Liver (tissue), 9 donors: ENCODE results near the gene CELF1. TPM values are rescaled to one million over a fixed set of nuclear protein-coding genes. Genes with fewer than 3 reads are reported as not detected.
A peak's percentile ranks its signal among the peaks of the same experiment; 100 is the strongest.

Experiments used
- DNase-seq: peaks from one replicate; pipeline ENCODE4 v3.0.0-alpha.2; 2017; ENCODE audit warnings: low spot score
- H3K27ac ChIP-seq, 2 donors: one replicate each; pipeline ENCODE4 v1.7.0; 2013; ENCODE audit warnings: inconsistent platforms in 2 of 2, low read length in 2 of 2, control low read depth in 1 of 2, low read depth in 1 of 2, mild to moderate bottlenecking in 1 of 2
- H3K27me3 ChIP-seq, 4 donors: one replicate each; pipeline versions ENCODE4 v1.6.1 to v1.7.0; 2013; ENCODE audit warnings: low read length in 3 of 4, inconsistent platforms in 1 of 4, mild to moderate bottlenecking in 1 of 4, moderate library complexity in 1 of 4; ENCODE audit not compliant: control insufficient read depth in 4 of 4, insufficient read depth in 4 of 4
- H3K36me3 ChIP-seq, 4 donors: one replicate each; pipeline versions ENCODE4 v1.6.1 to v1.7.0; 2013; ENCODE audit warnings: low read length in 3 of 4, mild to moderate bottlenecking in 3 of 4, low read depth in 1 of 4, moderate library complexity in 1 of 4; ENCODE audit not compliant: control insufficient read depth in 4 of 4, insufficient read depth in 3 of 4
- H3K4me1 ChIP-seq, 4 donors: one replicate each; pipeline versions ENCODE4 v1.6.1 to v1.7.0; 2013; ENCODE audit warnings: low read length in 3 of 4, mild to moderate bottlenecking in 3 of 4, moderate library complexity in 1 of 4; ENCODE audit not compliant: control insufficient read depth in 4 of 4, insufficient read depth in 4 of 4
- H3K4me3 ChIP-seq, 3 donors: one replicate each; pipeline versions ENCODE4 v1.6.1 to v1.7.0; 2013; ENCODE audit warnings: low read length in 3 of 3, control low read depth in 1 of 3, low read depth in 1 of 3, mild to moderate bottlenecking in 1 of 3
- H3K9ac ChIP-seq, 2 donors: one replicate each; pipeline ENCODE4 v1.7.0; 2013; ENCODE audit warnings: low read length in 2 of 2, mild to moderate bottlenecking in 2 of 2, moderate library complexity in 2 of 2, control low read depth in 1 of 2, low read depth in 1 of 2
- H3K9me3 ChIP-seq, 4 donors: one replicate each; pipeline versions ENCODE4 v1.6.1 to v1.7.0; 2013; ENCODE audit warnings: low read length in 3 of 4; ENCODE audit not compliant: control insufficient read depth in 4 of 4
- EGR1 ChIP-seq, 2 donors: IDR thresholded peaks; 2 replicates each; pipeline ENCODE4 v1.6.1; 2016 to 2018; ENCODE audit warnings: antibody characterized with exemption in 2 of 2, low read depth in 2 of 2
- FOXA1 ChIP-seq: IDR thresholded peaks from 2 replicates; pipeline ENCODE4 v1.6.1; 2016; ENCODE audit warnings: antibody characterized with exemption
- FOXA2 ChIP-seq: IDR thresholded peaks from 2 replicates; pipeline ENCODE4 v1.6.1; 2016; ENCODE audit warnings: antibody characterized with exemption
- GABPA ChIP-seq, 2 donors: IDR thresholded peaks in 1 of 2; conservative IDR thresholded peaks in 1 of 2; 2 replicates each; pipeline ENCODE4 v1.6.1; 2016; ENCODE audit warnings: antibody characterized with exemption in 2 of 2, mild to moderate bottlenecking in 1 of 2, moderate library complexity in 1 of 2
- HNF4A ChIP-seq, 2 donors: conservative IDR thresholded peaks; 2 replicates each; pipeline ENCODE4 v1.6.1; 2016; ENCODE audit warnings: antibody characterized with exemption in 2 of 2, mild to moderate bottlenecking in 2 of 2
- HNF4G ChIP-seq: IDR thresholded peaks from 2 replicates; pipeline ENCODE4 v1.6.1; 2016; ENCODE audit warnings: antibody characterized with exemption
- RAD21 ChIP-seq, 2 donors: IDR thresholded peaks; 2 replicates each; pipeline ENCODE4 v1.6.1; 2016; ENCODE audit warnings: antibody characterized with exemption in 2 of 2, mild to moderate bottlenecking in 2 of 2
- RXRA ChIP-seq, 2 donors: IDR thresholded peaks; 2 replicates each; pipeline ENCODE4 v1.6.1; 2017 to 2018; ENCODE audit warnings: antibody characterized with exemption in 2 of 2, mild to moderate bottlenecking in 1 of 2
- SP1 ChIP-seq: IDR thresholded peaks from 2 replicates; pipeline ENCODE4 v1.6.1; 2018; ENCODE audit warnings: antibody characterized with exemption, mild to moderate bottlenecking
- TAF1 ChIP-seq: conservative IDR thresholded peaks from 2 replicates; pipeline ENCODE4 v1.6.1; 2016; ENCODE audit warnings: antibody characterized with exemption, mild to moderate bottlenecking
- YY1 ChIP-seq: IDR thresholded peaks from 2 replicates; pipeline ENCODE4 v1.6.1; 2016; ENCODE audit warnings: antibody characterized with exemption, mild to moderate bottlenecking
- WGBS: extraction: QIAGEN DNeasy Blood & Tissue Kit; methylation state at CpG from one replicate; pipeline ENCODE4 v1.1.7; 2013; 5-methylcytosine and 5-hydroxymethylcytosine counted together
- polyA plus RNA-seq, 2 donors: library from polyadenylated mRNA; stranded (reverse) in 1 of 2; unstranded in 1 of 2; fragments of 200-250 nt in 1 of 2; fragments of >200 nt in 1 of 2; fragmentation: Nextera tagmentation in 1 of 2; extraction: Ambion mirVana in 1 of 2; gene quantifications; one replicate each; pipeline versions ENCODE4 v1.2.1 to v1.2.3, GENCODE V29; 2013 to 2015
- total RNA-seq, 2 donors: library from RNA; depleted of rRNA; stranded (reverse); fragments of >200 nt; gene quantifications; one replicate each; pipeline ENCODE4 v1.2.3, GENCODE V29; 2014
- TF ChIP-seq, protein P1 (sequence below): IDR thresholded peaks from 2 replicates; pipeline ENCODE4 v1.6.1; 2016; ENCODE audit warnings: antibody characterized with exemption, mild to moderate bottlenecking
- TF ChIP-seq, protein P2 (sequence below): IDR thresholded peaks from 2 replicates; pipeline ENCODE4 v1.6.1; 2016; ENCODE audit warnings: antibody characterized with exemption
- TF ChIP-seq, protein P3 (sequence below): IDR thresholded peaks from 2 replicates; pipeline ENCODE4 v1.6.1; 2016; ENCODE audit warnings: antibody characterized with exemption
- TF ChIP-seq, protein P4 (sequence below): fragments of 150-350 bp; IDR thresholded peaks from 2 replicates; pipeline ENCODE4 v1.5.1; 2017; ENCODE audit warnings: improper control_type of control experiment, low read depth, low read length; ENCODE audit not compliant: missing input control
- donor health status: healthy.
- donor health status: healthy.
- donor health status: healthy.
- donor health status: healthy.
- donor health status: healthy.

The CELF1 gene
- total and polyA plus RNA-seq, 4 donors, result 23.5 to 139 (median 60.3) TPM

DNA sequence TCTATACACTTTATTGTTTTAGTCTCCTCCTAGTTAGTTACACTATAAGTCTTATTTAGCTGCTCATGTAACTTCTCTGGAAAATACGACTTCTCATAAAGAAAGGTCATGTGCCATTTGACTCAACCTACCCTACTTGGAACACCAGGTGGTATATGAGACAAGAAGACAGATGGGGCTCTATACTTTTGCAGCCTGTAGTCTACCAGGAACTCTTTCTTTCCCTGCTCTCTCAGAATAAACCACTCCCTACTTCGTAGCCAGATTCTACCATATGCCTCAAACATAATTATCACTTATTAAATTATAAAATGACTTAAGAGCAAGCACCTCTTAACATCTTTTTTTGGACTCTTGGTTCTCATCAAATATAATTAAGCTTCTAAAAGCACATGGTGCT, 65.5 kb downstream of the CELF1 start:
- TF ChIP-seq, protein P1, sequence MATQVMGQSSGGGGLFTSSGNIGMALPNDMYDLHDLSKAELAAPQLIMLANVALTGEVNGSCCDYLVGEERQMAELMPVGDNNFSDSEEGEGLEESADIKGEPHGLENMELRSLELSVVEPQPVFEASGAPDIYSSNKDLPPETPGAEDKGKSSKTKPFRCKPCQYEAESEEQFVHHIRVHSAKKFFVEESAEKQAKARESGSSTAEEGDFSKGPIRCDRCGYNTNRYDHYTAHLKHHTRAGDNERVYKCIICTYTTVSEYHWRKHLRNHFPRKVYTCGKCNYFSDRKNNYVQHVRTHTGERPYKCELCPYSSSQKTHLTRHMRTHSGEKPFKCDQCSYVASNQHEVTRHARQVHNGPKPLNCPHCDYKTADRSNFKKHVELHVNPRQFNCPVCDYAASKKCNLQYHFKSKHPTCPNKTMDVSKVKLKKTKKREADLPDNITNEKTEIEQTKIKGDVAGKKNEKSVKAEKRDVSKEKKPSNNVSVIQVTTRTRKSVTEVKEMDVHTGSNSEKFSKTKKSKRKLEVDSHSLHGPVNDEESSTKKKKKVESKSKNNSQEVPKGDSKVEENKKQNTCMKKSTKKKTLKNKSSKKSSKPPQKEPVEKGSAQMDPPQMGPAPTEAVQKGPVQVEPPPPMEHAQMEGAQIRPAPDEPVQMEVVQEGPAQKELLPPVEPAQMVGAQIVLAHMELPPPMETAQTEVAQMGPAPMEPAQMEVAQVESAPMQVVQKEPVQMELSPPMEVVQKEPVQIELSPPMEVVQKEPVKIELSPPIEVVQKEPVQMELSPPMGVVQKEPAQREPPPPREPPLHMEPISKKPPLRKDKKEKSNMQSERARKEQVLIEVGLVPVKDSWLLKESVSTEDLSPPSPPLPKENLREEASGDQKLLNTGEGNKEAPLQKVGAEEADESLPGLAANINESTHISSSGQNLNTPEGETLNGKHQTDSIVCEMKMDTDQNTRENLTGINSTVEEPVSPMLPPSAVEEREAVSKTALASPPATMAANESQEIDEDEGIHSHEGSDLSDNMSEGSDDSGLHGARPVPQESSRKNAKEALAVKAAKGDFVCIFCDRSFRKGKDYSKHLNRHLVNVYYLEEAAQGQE, result no peak
- TF ChIP-seq RAD21 (IDR thresholded peaks at IDR 0.05) (no peak), TAF1 (no peak), HNF4G (no peak), EGR1 (IDR thresholded peaks at IDR 0.05; ENCODE audit: low read depth in 2 of 2) (no peak), FOXA2 (no peak), RXRA (IDR thresholded peaks at IDR 0.05) (no peak)
- TF ChIP-seq, protein P2, sequence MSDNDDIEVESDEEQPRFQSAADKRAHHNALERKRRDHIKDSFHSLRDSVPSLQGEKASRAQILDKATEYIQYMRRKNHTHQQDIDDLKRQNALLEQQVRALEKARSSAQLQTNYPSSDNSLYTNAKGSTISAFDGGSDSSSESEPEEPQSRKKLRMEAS, result no peak
- DNase-seq, result no peak
- Histone ChIP-seq H3K4me3 (no peak overlapping the region), H3K9me3 (no peaks in the 10 kb centered on the region), H3K36me3 (peaks cover 1 to 37% (median 29%) of the 10 kb centered on the region in 4 donors), H3K4me1 (peaks cover 0 to 21% (median 12%) of the 10 kb centered on the region in 4 donors), H3K9ac (no peak overlapping the region), H3K27ac (peak overlapping the region; percentile 71 to 82), H3K27me3 (no peaks in the 10 kb centered on the region)
- whole genome bisulfite sequencing, result 93% methylated on average over 2 of the region's 2 CpGs

DNA sequence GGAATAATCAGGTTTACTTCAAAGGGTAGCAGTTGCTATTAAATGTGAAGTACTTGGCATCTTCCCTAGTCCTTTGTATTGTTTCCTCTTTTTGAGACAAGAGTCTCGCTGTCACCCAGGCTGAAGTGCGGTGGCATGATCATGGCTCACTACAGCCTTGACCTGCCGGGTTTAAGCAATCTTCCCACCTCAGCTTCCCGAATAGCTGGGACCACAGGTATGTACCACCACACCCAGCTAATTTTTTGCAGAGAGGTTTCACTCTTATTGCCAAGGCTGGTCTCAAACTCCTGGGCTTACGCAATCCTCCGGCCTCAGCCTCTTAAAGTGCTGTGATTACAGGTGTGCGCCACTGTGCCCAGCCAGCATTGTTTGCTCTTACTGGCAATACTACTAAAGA, 67.8 kb downstream of the CELF1 start:
- Histone ChIP-seq H3K9ac (no peak overlapping the region), H3K27me3 (no peaks in the 10 kb centered on the region), H3K4me1 (peaks cover 0 to 17% (median 12%) of the 10 kb centered on the region in 4 donors), H3K36me3 (peaks cover 4 to 52% (median 44%) of the 10 kb centered on the region in 4 donors), H3K27ac (no peak overlapping the region), H3K4me3 (no peak overlapping the region), H3K9me3 (no peaks in the 10 kb centered on the region)
- WGBS, result 88% methylated on average over 7 of the region's 7 CpGs
- TF ChIP-seq, protein P2, result no peak
- TF ChIP-seq, protein P3, sequence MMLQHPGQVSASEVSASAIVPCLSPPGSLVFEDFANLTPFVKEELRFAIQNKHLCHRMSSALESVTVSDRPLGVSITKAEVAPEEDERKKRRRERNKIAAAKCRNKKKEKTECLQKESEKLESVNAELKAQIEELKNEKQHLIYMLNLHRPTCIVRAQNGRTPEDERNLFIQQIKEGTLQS, result no peak
- TF ChIP-seq RAD21 (IDR thresholded peaks at IDR 0.05), result no peak
- no peak for TF ChIP-seq HNF4G
- no peak for TF ChIP-seq EGR1 (IDR thresholded peaks at IDR 0.05; ENCODE audit: low read depth in 2 of 2)
- no peak for TF ChIP-seq YY1
- TF ChIP-seq HNF4A (conservative IDR thresholded peaks at IDR 0.05), result no peak
- TF ChIP-seq SP1, result no peak
- TF ChIP-seq GABPA (IDR thresholded peaks at IDR 0.05 in 1 of 2, conservative IDR thresholded peaks at IDR 0.05 in 1 of 2), result no peak
- TF ChIP-seq FOXA1, result no peak
- no peak for DNase-seq

DNA sequence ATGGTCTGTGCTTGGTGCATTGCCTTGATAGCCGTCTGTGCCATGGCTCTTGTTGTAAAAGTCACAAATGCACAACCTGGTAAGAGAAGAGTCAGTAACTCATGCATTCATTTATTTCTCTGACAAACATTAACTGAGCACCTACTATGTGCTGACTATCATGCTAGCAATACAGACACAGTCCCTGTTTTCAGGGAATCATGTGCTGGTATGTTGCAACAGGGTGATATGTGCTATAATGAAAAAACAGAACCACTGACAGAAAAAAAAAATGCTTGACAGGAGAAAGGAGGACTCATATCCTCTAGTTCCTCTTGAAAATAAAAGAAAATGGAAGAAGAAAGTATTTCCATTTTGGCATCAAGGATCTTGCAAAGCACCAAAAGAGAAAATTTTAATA, 69.5 kb downstream of the CELF1 start:
- no peak overlapping the region for H3K27ac ChIP-seq
- 95% methylated on average over 1 of the region's 1 CpG for WGBS
- TF ChIP-seq FOXA1 (no peak), GABPA (IDR thresholded peaks at IDR 0.05 in 1 of 2, conservative IDR thresholded peaks at IDR 0.05 in 1 of 2) (no peak), SP1 (no peak), YY1 (no peak), TAF1 (no peak), HNF4A (conservative IDR thresholded peaks at IDR 0.05) (no peak), RAD21 (IDR thresholded peaks at IDR 0.05) (no peak)
- TF ChIP-seq, protein P2, result no peak
- TF ChIP-seq, protein P4, sequence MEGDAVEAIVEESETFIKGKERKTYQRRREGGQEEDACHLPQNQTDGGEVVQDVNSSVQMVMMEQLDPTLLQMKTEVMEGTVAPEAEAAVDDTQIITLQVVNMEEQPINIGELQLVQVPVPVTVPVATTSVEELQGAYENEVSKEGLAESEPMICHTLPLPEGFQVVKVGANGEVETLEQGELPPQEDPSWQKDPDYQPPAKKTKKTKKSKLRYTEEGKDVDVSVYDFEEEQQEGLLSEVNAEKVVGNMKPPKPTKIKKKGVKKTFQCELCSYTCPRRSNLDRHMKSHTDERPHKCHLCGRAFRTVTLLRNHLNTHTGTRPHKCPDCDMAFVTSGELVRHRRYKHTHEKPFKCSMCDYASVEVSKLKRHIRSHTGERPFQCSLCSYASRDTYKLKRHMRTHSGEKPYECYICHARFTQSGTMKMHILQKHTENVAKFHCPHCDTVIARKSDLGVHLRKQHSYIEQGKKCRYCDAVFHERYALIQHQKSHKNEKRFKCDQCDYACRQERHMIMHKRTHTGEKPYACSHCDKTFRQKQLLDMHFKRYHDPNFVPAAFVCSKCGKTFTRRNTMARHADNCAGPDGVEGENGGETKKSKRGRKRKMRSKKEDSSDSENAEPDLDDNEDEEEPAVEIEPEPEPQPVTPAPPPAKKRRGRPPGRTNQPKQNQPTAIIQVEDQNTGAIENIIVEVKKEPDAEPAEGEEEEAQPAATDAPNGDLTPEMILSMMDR, result no peak
- TF ChIP-seq, protein P1, result no peak

More for the DNA sequence above, 69.5 kb downstream of the CELF1 start:
- H3K9ac ChIP-seq, result no peak overlapping the region
- no peaks in the 10 kb centered on the region for H3K27me3 ChIP-seq
- H3K36me3 ChIP-seq, result peaks cover 7 to 69% (median 55%) of the 10 kb centered on the region in 4 donors
- no peak overlapping the region for H3K4me3 ChIP-seq
- no peaks in the 10 kb centered on the region for H3K9me3 ChIP-seq
- H3K4me1 ChIP-seq, result peaks cover 0 to 7% (median 3%) of the 10 kb centered on the region in 4 donors
- DNase-seq, result no peak
